Measurements from ENCODE around the gene WAC. TPM values are rescaled to one million over a fixed set of nuclear protein-coding genes. Genes with fewer than 3 reads are reported as not detected.
A peak's percentile ranks its signal among the peaks of the same experiment; 100 is the strongest.
"Not testable (repeated sequence)": the region's sequence is repeated elsewhere in the genome, so short reads cannot be mapped to it uniquely, and the experiment has no call there.

Gene WAC
- 10 to 100 TPM; 43.8 to 58.3 TPM for total RNA-seq

- TF ChIP-seq, protein P1, sequence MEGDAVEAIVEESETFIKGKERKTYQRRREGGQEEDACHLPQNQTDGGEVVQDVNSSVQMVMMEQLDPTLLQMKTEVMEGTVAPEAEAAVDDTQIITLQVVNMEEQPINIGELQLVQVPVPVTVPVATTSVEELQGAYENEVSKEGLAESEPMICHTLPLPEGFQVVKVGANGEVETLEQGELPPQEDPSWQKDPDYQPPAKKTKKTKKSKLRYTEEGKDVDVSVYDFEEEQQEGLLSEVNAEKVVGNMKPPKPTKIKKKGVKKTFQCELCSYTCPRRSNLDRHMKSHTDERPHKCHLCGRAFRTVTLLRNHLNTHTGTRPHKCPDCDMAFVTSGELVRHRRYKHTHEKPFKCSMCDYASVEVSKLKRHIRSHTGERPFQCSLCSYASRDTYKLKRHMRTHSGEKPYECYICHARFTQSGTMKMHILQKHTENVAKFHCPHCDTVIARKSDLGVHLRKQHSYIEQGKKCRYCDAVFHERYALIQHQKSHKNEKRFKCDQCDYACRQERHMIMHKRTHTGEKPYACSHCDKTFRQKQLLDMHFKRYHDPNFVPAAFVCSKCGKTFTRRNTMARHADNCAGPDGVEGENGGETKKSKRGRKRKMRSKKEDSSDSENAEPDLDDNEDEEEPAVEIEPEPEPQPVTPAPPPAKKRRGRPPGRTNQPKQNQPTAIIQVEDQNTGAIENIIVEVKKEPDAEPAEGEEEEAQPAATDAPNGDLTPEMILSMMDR (IDR thresholded peaks at IDR 0.05) = peak in 3 of 7 experiments; percentile 21 to 43 (median 29)
- TF ChIP-seq POLR2A (IDR thresholded peaks at IDR 0.05) = peak; percentile 83 to 94 (median 91)
- H3K9me3 ChIP-seq = no peaks in the 10 kb centered on the region
- H3K27me3 ChIP-seq = no peaks in the 10 kb centered on the region
- intact Hi-C loops (cut with DNase I) = no loop called here
- H3K4me1 ChIP-seq = peaks cover 42% of the 10 kb centered on the region
- peaks cover 9 to 14% of the 10 kb centered on the region in 2 donors for H3K36me3 ChIP-seq (replicated peaks in 1 of 2; ENCODE audit: insufficient read depth in 1 of 2, low read depth in 2 of 2)
- H3K27ac ChIP-seq = peak within 1 kb of the TSS; percentile 96 to 100 (median 98)
- peak within 1 kb of the TSS; percentile 92 to 98 for H3K4me3 ChIP-seq
- DNase-seq (peak; percentile 96 to 97 (median 96)), ATAC-seq (peak; percentile 94)
- WGBS, 2 donors = 0% methylated on average over 32 to 100 of the region's 102 CpGs
Observed at GRCh38 chr10:28532337-28533185, at the start of gene WAC. Gene WAC (plus strand): TSS chr10:28533118. CDS start chr10:28533580, 462 bp downstream.

DNA sequence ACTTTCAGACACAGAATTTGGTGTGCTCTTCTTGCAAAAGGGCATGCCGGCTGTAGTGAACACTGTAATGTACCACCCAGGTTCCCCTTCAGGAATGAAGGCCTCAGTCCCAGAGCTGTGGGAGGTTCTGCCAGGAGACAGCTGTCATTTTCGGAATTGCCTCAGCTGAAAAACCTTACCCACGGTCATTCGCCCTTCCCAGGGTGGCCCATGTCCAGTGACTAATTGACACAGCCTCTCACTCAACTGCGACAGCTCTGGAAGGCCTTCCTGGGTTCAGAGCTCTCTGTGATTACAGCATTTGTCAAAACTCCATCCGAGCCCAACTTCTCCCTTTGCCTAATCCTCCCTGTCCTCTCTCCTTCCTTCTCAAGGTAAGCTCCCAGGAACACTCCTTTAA lies 43.7 kb upstream of the WAC start:
- no peak for TF ChIP-seq POLR2A (IDR thresholded peaks at IDR 0.05)
- TF ChIP-seq, protein P1 (IDR thresholded peaks at IDR 0.05) = no peak
- Histone ChIP-seq H3K27me3 (no peaks in the 10 kb centered on the region), H3K4me1 (no peaks in the 10 kb centered on the region), H3K9me3 (no peaks in the 10 kb centered on the region), H3K36me3 (replicated peaks in 1 of 2; ENCODE audit: insufficient read depth in 1 of 2, low read depth in 2 of 2) (no peaks in the 10 kb centered on the region), H3K27ac (no peak overlapping the region), H3K4me3 (no peak overlapping the region)
- DNase-seq (no peak), ATAC-seq (no peak)
- intact Hi-C loops (cut with DNase I) = no loop called here
- WGBS, 2 donors = 78 to 89% methylated on average over 6 of the region's 6 CpGs

DNA sequence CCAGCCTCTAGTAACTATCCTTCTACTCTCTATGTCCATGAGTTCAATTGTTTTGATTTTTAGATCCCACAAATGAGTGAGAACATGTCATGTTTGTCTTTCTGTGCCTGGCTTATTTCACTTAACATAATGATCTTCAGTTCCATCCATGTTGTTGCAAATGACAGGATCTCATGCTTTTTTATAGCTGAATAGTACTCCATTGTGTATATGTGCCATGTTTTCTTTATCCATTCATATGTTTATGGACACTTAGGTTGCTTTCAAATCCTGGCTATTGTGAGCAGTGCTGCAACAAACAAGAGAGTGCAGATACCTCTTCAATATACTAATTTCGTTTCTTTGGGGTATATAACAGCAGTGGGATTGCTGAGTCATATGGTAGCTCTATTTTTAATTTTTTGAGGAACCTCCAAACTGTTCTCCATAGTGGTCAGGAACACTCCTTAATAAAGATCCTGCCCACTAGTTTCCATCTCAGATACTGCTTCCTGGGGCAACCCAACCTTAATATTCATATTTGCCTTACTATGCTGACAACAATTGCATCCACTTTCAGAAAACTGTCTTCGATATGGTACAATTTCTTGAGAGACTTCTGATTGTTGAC lies 42.6 kb upstream of the WAC start:
- WGBS, 2 donors = 55 to 65% methylated on average over 2 of the region's 2 CpGs
- H3K4me3 ChIP-seq; H3K36me3 ChIP-seq (replicated peaks in 1 of 2; ENCODE audit: insufficient read depth in 1 of 2, low read depth in 2 of 2); ATAC-seq; intact Hi-C loops (cut with DNase I); H3K4me1 ChIP-seq; DNase-seq; H3K27ac ChIP-seq; H3K9me3 ChIP-seq; H3K27me3 ChIP-seq: not testable (repeated sequence)

- Histone ChIP-seq H3K36me3 (replicated peaks in 1 of 2; ENCODE audit: insufficient read depth in 1 of 2, low read depth in 2 of 2) (no peaks in the 10 kb centered on the region), H3K9me3 (no peaks in the 10 kb centered on the region), H3K27ac (peak overlapping the region in 1 of 4 donors; percentile 41), H3K4me1 (peaks cover 16% of the 10 kb centered on the region), H3K27me3 (no peaks in the 10 kb centered on the region), H3K4me3 (no peak overlapping the region)
- ATAC-seq (no peak), DNase-seq (no peak)
- TF ChIP-seq, protein P1 (IDR thresholded peaks at IDR 0.05) = no peak
- TF ChIP-seq POLR2A (IDR thresholded peaks at IDR 0.05) = no peak
- intact Hi-C loops (cut with DNase I) = no loop called here
- 70 to 80% methylated on average over 9 to 12 of the region's 12 CpGs for WGBS, 2 donors
Observed at GRCh38 chr10:28492116-28492920, 40.6 kb upstream of the WAC start.

DNA sequence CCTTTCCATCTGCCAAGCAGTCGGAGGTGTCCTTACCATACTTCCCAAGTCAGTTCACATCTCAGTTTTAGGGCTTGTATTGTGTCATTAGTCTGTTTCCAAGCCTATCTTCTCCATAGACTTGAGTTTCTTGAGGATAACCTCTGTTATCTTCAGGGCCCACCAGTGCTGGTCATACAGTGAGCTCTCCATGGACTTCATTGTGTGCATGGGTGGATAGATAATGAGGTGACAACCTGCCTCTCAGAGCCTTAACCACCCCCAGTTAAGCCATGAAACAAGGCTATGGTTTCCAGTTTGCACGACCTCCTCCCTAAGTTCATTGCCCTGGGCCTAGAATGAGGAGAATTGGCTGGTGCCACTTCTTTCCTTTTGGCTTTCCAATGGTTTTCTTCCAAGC lies 38.5 kb upstream of the WAC start:
- H3K27me3 ChIP-seq = no peaks in the 10 kb centered on the region
- ATAC-seq = no peak
- whole genome bisulfite sequencing, 2 donors = 90 to 92% methylated on average over 2 of the region's 2 CpGs
- no peaks in the 10 kb centered on the region for H3K36me3 ChIP-seq (replicated peaks in 1 of 2; ENCODE audit: insufficient read depth in 1 of 2, low read depth in 2 of 2)
- intact Hi-C loops (cut with DNase I) = no loop called here
- H3K9me3 ChIP-seq = no peaks in the 10 kb centered on the region
- no peak for DNase-seq
- no peak overlapping the region for H3K27ac ChIP-seq
- H3K4me3 ChIP-seq = no peak overlapping the region
- TF ChIP-seq POLR2A (IDR thresholded peaks at IDR 0.05) = no peak
- TF ChIP-seq, protein P1 (IDR thresholded peaks at IDR 0.05) = no peak
- H3K4me1 ChIP-seq = peaks cover 33% of the 10 kb centered on the region

Measured in body of pancreas (tissue), 4 donors.